Skeletal muscle satellite cell (primary cell): ENCODE data around the gene OR5D13. TPM values are rescaled to one million over a fixed set of nuclear protein-coding genes. Genes with fewer than 3 reads are reported as not detected.

ENCODE experiments used
- H3K27me3 ChIP-seq: 2 replicates; pipeline ENCODE4 v1.7.0; 2013; ENCODE audit warnings: low read length; ENCODE audit not compliant: control insufficient read depth, insufficient read depth
- H3K36me3 ChIP-seq: 2 replicates; pipeline ENCODE4 v1.7.0; 2013; ENCODE audit warnings: mild to moderate bottlenecking, control low read depth, low read length; ENCODE audit not compliant: insufficient read depth
- H3K4me1 ChIP-seq: 2 replicates; pipeline ENCODE4 v1.7.0; 2013; ENCODE audit warnings: low read length; ENCODE audit not compliant: control insufficient read depth, insufficient read depth
- H3K4me2 ChIP-seq: 2 replicates; pipeline ENCODE4 v1.7.0; 2013; ENCODE audit warnings: mild to moderate bottlenecking, low read length
- H3K4me3 ChIP-seq: 2 replicates; pipeline ENCODE4 v1.7.0; 2013; ENCODE audit warnings: low read length
- H3K9ac ChIP-seq: 2 replicates; pipeline ENCODE4 v1.7.0; 2013; ENCODE audit warnings: mild to moderate bottlenecking, low read depth, low read length, moderate library complexity
- H3K9me3 ChIP-seq: replicated peaks from 2 replicates; pipeline ENCODE4 v1.7.0; 2013; ENCODE audit warnings: mild to moderate bottlenecking, control low read depth, low read length
- total RNA-seq: library from RNA; depleted of rRNA; stranded (reverse); fragments of >200 nt; gene quantifications from 2 replicates; pipeline ENCODE4 v1.2.3, GENCODE V29; 2012; rRNA removed

Gene OR5D13
- not detected in 2 replicates for total RNA-seq

- H3K9ac ChIP-seq: no peak within 1 kb of the TSS
- no peak within 1 kb of the TSS for H3K4me2 ChIP-seq
- no peaks in the 10 kb centered on the region for H3K4me1 ChIP-seq
- H3K4me3 ChIP-seq: no peak within 1 kb of the TSS
- no peaks in the 10 kb centered on the region for H3K9me3 ChIP-seq
- no peaks in the 10 kb centered on the region for H3K27me3 ChIP-seq
- H3K36me3 ChIP-seq: no peaks in the 10 kb centered on the region
Measured at GRCh38 chr11:55773138-55773537, at the start of gene OR5D13. OR5D13 (plus strand) TSS chr11:55773438; CDS start chr11:55773438, 0 bp downstream.

- Histone ChIP-seq H3K4me1 (no peaks in the 10 kb centered on the region), H3K27me3 (no peaks in the 10 kb centered on the region), H3K4me3 (no peak overlapping the region), H3K9me3 (no peaks in the 10 kb centered on the region), H3K9ac (no peak overlapping the region), H3K4me2 (no peak overlapping the region), H3K36me3 (no peaks in the 10 kb centered on the region)
Measured at GRCh38 chr11:55726715-55727324, 46.4 kb upstream of the OR5D13 start.

- Histone ChIP-seq H3K9ac (no peak overlapping the region), H3K4me3 (no peak overlapping the region), H3K4me2 (no peak overlapping the region), H3K36me3 (no peaks in the 10 kb centered on the region), H3K9me3 (peaks cover 4% of the 10 kb centered on the region), H3K4me1 (no peaks in the 10 kb centered on the region), H3K27me3 (no peaks in the 10 kb centered on the region)
Measured at GRCh38 chr11:55732936-55733335, 40.3 kb upstream of the OR5D13 start.

GRCh38 chr11:55791606-55792005, 18.4 kb downstream of the OR5D13 start:
- H3K4me3 ChIP-seq: no peak overlapping the region
- H3K36me3 ChIP-seq: no peaks in the 10 kb centered on the region

GRCh38 chr11:55793321-55793720, 20.1 kb downstream of the OR5D13 start:
- no peak overlapping the region for H3K4me2 ChIP-seq
- H3K9ac ChIP-seq: no peak overlapping the region
- no peaks in the 10 kb centered on the region for H3K27me3 ChIP-seq
- no peaks in the 10 kb centered on the region for H3K36me3 ChIP-seq
- H3K4me1 ChIP-seq: no peaks in the 10 kb centered on the region
- H3K9me3 ChIP-seq: no peaks in the 10 kb centered on the region
- H3K4me3 ChIP-seq: no peak overlapping the region

More at GRCh38 chr11:55791606-55792005, 18.4 kb downstream of the OR5D13 start:
- H3K9ac ChIP-seq: no peak overlapping the region
- H3K27me3 ChIP-seq: no peaks in the 10 kb centered on the region
- no peaks in the 10 kb centered on the region for H3K9me3 ChIP-seq
- H3K4me2 ChIP-seq: no peak overlapping the region
- H3K4me1 ChIP-seq: no peaks in the 10 kb centered on the region

GRCh38 chr11:55795256-55795655, 22.0 kb downstream of the OR5D13 start, which contains the start of gene OR5D14:
OR5D14 (plus strand) TSS chr11:55795556; CDS start chr11:55795556, 0 bp downstream.
- Histone ChIP-seq H3K4me1 (no peaks in the 10 kb centered on the region), H3K9ac (no peak within 1 kb of the TSS)

GRCh38 chr11:55806248-55806647, 33.0 kb downstream of the OR5D13 start:
- Histone ChIP-seq H3K27me3 (no peaks in the 10 kb centered on the region), H3K4me1 (no peaks in the 10 kb centered on the region), H3K36me3 (no peaks in the 10 kb centered on the region), H3K4me2 (no peak overlapping the region), H3K9ac (no peak overlapping the region), H3K4me3 (no peak overlapping the region), H3K9me3 (peaks cover 4% of the 10 kb centered on the region)

More at GRCh38 chr11:55795256-55795655, 22.0 kb downstream of the OR5D13 start, which contains the start of gene OR5D14:
- no peak within 1 kb of the TSS for H3K4me3 ChIP-seq
- H3K27me3 ChIP-seq: no peaks in the 10 kb centered on the region
- no peaks in the 10 kb centered on the region for H3K36me3 ChIP-seq
- no peak within 1 kb of the TSS for H3K4me2 ChIP-seq
- no peaks in the 10 kb centered on the region for H3K9me3 ChIP-seq

- no peak within 1 kb of the TSS for H3K4me3 ChIP-seq
- peaks cover 4% of the 10 kb centered on the region for H3K9me3 ChIP-seq
- no peak within 1 kb of the TSS for H3K4me2 ChIP-seq
- H3K36me3 ChIP-seq: no peaks in the 10 kb centered on the region
- no peaks in the 10 kb centered on the region for H3K27me3 ChIP-seq
- H3K4me1 ChIP-seq: no peaks in the 10 kb centered on the region
- H3K9ac ChIP-seq: no peak within 1 kb of the TSS
Measured at GRCh38 chr11:55811067-55811466, 37.8 kb downstream of the OR5D13 start, which contains the start of gene OR5L1. OR5L1 (plus strand) TSS chr11:55811367; CDS start chr11:55811467, 100 bp downstream.

- H3K27me3 ChIP-seq: no peaks in the 10 kb centered on the region
- no peak within 1 kb of the TSS for H3K4me2 ChIP-seq
- H3K36me3 ChIP-seq: no peaks in the 10 kb centered on the region
- peaks cover 5% of the 10 kb centered on the region for H3K9me3 ChIP-seq
- no peaks in the 10 kb centered on the region for H3K4me1 ChIP-seq
- no peak within 1 kb of the TSS for H3K4me3 ChIP-seq
- no peak within 1 kb of the TSS for H3K9ac ChIP-seq
Measured at GRCh38 chr11:55819330-55819729, 46.1 kb downstream of the OR5D13 start, which contains the start of gene OR5D18. OR5D18 (plus strand) TSS chr11:55819630; CDS start chr11:55819630, 0 bp downstream.
